Measurements from ENCODE around the gene OMD.

DNA sequence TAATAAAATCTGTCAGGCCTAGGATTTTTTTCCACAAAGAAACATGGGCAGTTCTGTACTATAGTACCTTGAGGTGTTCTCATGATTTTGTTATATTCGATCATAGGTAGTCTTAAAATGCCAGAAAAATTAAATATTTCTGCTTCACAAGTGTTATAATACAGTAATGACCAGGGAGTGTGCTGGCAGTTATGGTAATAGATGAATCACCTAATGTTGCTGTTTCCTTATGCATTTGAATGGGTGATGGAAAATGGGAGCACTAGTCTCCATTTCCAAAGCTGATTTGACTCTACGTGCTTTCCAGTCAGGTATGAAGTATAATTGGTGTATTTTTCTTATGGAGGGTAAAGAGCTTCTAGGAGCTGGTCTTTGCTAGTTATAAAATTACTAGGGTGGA, 43.7 kb downstream of the OMD start:
- TF ChIP-seq POLR2A (IDR thresholded peaks at IDR 0.05) (no peak), CTCF (IDR thresholded peaks at IDR 0.05) (no peak)
